CD14-positive monocyte (primary cell): ENCODE data around the gene SULT1A3. TPM values are rescaled to one million over a fixed set of nuclear protein-coding genes. Genes with fewer than 3 reads are reported as not detected.

ENCODE experiments used
- DNase-seq, 3 donors: peaks; one replicate each; pipeline ENCODE4 v3.0.0-alpha.2; 2011 to 2022
- H2AFZ ChIP-seq: 2 replicates; pipeline ENCODE4 v1.6.0; 2012; ENCODE audit warnings: mild to moderate bottlenecking, low read depth, low read length, inconsistent platforms; ENCODE audit not compliant: insufficient read depth, poor library complexity, severe bottlenecking
- H3K27ac ChIP-seq, 2 donors: 1 replicate in 1 of 2; 2 replicates in 1 of 2; pipeline ENCODE4 v1.5.1; 2012 to 2013; ENCODE audit warnings: low read length in 2 of 2, control low read depth in 1 of 2, inconsistent platforms in 1 of 2, low read depth in 1 of 2, mild to moderate bottlenecking in 1 of 2
- H3K27me3 ChIP-seq, 2 donors: one replicate each; pipeline versions ENCODE4 v1.6.0 to v1.6.1; 2011 to 2013; ENCODE audit warnings: low read length in 2 of 2; ENCODE audit not compliant: control insufficient read depth in 2 of 2, insufficient read depth in 2 of 2
- H3K36me3 ChIP-seq, 2 donors: replicated peaks in 1 of 2; 1 replicate in 1 of 2; 2 replicates in 1 of 2; pipeline versions ENCODE4 v1.5.1 to v1.6.1; 2012 to 2013; ENCODE audit warnings: low read length in 2 of 2, control low read depth in 1 of 2, inconsistent platforms in 1 of 2, mild to moderate bottlenecking in 1 of 2; ENCODE audit not compliant: insufficient read depth in 2 of 2, control insufficient read depth in 1 of 2
- H3K4me1 ChIP-seq, 2 donors: 1 replicate in 1 of 2; 2 replicates in 1 of 2; pipeline versions ENCODE4 v1.5.1 to v1.6.1; 2012 to 2013; ENCODE audit warnings: low read length in 2 of 2, control low read depth in 1 of 2, inconsistent platforms in 1 of 2, mild to moderate bottlenecking in 1 of 2, moderate library complexity in 1 of 2; ENCODE audit not compliant: insufficient read depth in 2 of 2, control insufficient read depth in 1 of 2
- H3K4me2 ChIP-seq: replicated peaks from 2 replicates; pipeline ENCODE3; 2012; ENCODE audit warnings: low read length, moderate library complexity, mild to moderate bottlenecking; ENCODE audit not compliant: poor library complexity, severe bottlenecking; ENCODE audit errors: extremely low read depth
- H3K4me3 ChIP-seq, 3 experiments: fragments of 200-600 bp in 1 of 3; sonication (generic) in 1 of 3; replicated peaks in 1 of 3; 1 replicate in 2 of 3; 2 replicates in 1 of 3; pipeline ENCODE4 v1.5.1; 2011 to 2013; ENCODE audit warnings: low read length in 3 of 3, mild to moderate bottlenecking in 3 of 3, control low read depth in 2 of 3, low read depth in 2 of 3, inconsistent platforms in 1 of 3, moderate library complexity in 1 of 3
- H3K79me2 ChIP-seq: 2 replicates; pipeline ENCODE4 v1.6.0; 2012; ENCODE audit warnings: mild to moderate bottlenecking, control low read depth, inconsistent platforms, low read length, moderate library complexity; ENCODE audit not compliant: insufficient read depth
- H3K9ac ChIP-seq: 2 replicates; pipeline ENCODE4 v1.6.0; 2017; ENCODE audit warnings: low read length, mild to moderate bottlenecking; ENCODE audit not compliant: insufficient read depth, poor library complexity, severe bottlenecking
- H3K9me3 ChIP-seq, 2 donors: replicated peaks in 1 of 2; 1 replicate in 1 of 2; 2 replicates in 1 of 2; pipeline versions ENCODE4 v1.5.1 to v1.6.1; 2012 to 2013; ENCODE audit warnings: low read length in 2 of 2, control low read depth in 1 of 2; ENCODE audit not compliant: control insufficient read depth in 1 of 2, insufficient read depth in 1 of 2
- H4K20me1 ChIP-seq: 2 replicates; pipeline ENCODE4 v1.6.0; 2012; ENCODE audit warnings: mild to moderate bottlenecking, low read length, control low read depth, moderate library complexity; ENCODE audit not compliant: insufficient read depth
- H3K27ac Mint-ChIP-seq, 7 donors: one replicate each; pipeline ENCODE4 v1.8.0; 2020; ENCODE audit warnings: mild to moderate bottlenecking in 7 of 7, mixed read lengths in 7 of 7, moderate library complexity in 6 of 7, inconsistent platforms in 2 of 7
- H3K27me3 Mint-ChIP-seq, 3 donors: one replicate each; pipeline ENCODE4 v1.8.0; 2021 to 2022; ENCODE audit warnings: low read depth in 3 of 3, mild to moderate bottlenecking in 3 of 3, mixed read lengths in 3 of 3, moderate library complexity in 3 of 3, inconsistent platforms in 1 of 3
- H3K36me3 Mint-ChIP-seq, 2 donors: one replicate each; pipeline ENCODE4 v1.8.0; 2020; ENCODE audit warnings: mixed read lengths in 2 of 2, inconsistent platforms in 1 of 2, mild to moderate bottlenecking in 1 of 2
- H3K4me1 Mint-ChIP-seq: one replicate; pipeline ENCODE4 v1.8.0; 2020; ENCODE audit warnings: mild to moderate bottlenecking, mixed read lengths
- H3K4me3 Mint-ChIP-seq, 2 donors: one replicate each; pipeline ENCODE4 v1.8.0; 2020; ENCODE audit warnings: mild to moderate bottlenecking in 2 of 2, mixed read lengths in 2 of 2, moderate library complexity in 1 of 2
- H3K9me3 Mint-ChIP-seq, 7 donors: one replicate each; pipeline ENCODE4 v1.8.0; 2020 to 2022; ENCODE audit warnings: mixed read lengths in 7 of 7, mild to moderate bottlenecking in 6 of 7, moderate library complexity in 6 of 7, inconsistent platforms in 2 of 7
- WGBS: methylation state at CpG from one replicate; pipeline ENCODE4 v1.1.5; 2013; ENCODE audit warnings: missing lambda C conversion rate; ENCODE audit not compliant: insufficient coverage; 5-methylcytosine and 5-hydroxymethylcytosine counted together
- intact Hi-C, 2 donors: fragments of 100-400 bp; cut with micrococcal nuclease; formaldehyde crosslinking; loops; one replicate each; pipeline versions ENCODE4 v1.15.0 to v1.15.1; 2023
- polyA plus RNA-seq, 3 donors: library from polyadenylated mRNA; depleted of rRNA in 1 of 3; unstranded in 2 of 3; stranded (reverse) in 1 of 3; fragments of 300-500 nt in 2 of 3; fragments of >200 nt in 1 of 3; fragmentation: Illumina TruSeq in 2 of 3; gene quantifications; 1 replicate in 2 of 3; 2 replicates in 1 of 3; pipeline ENCODE4 v1.2.3, GENCODE V29; 2012 to 2021
- TF ChIP-seq, protein P1 (sequence below): fragments of 200-600 bp; IDR thresholded peaks from one replicate; pipeline ENCODE4 v1.8.0; 2022; ENCODE audit warnings: antibody characterized with exemption, mild to moderate bottlenecking

SULT1A3 gene
- polyA plus RNA-seq, 3 donors: 20.9 to 29.9 (median 28.3) TPM

DNA sequence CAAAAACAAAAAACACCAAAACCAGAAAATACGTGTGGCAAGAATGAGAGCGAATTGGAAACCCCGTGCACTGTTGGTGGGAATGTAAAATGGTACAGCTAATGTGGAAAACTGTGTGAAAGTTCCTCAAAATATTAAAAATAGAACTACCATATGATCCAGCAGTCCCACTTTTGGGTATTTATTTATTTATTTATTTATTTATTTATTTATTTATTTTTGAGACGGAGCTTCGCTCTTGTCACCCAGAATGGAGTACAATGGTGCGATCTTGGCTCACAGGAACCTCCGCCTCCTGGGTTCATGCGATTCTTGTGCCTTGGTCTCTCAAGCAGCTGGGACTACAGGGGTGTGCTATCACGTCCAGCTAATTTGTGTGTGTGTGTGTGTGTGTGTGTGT is 46.5 kb upstream of the SULT1A3 start:
- H3K9me3 Mint-ChIP-seq: peaks cover 0 to 12% (median 6%) of the 10 kb centered on the region in 7 donors
- no peaks in the 10 kb centered on the region for H3K36me3 Mint-ChIP-seq
- intact Hi-C loops: no loop called here
- no peak overlapping the region for H2AFZ ChIP-seq
- H3K4me3 Mint-ChIP-seq: no peak overlapping the region
- no peak overlapping the region for H3K4me3 ChIP-seq
- no peaks in the 10 kb centered on the region for H3K27me3 ChIP-seq
- peaks cover 0 to 5% of the 10 kb centered on the region in 2 donors for H3K9me3 ChIP-seq
- peaks cover 50% of the 10 kb centered on the region for H3K4me1 Mint-ChIP-seq
- DNase-seq: no peak
- no peaks in the 10 kb centered on the region for H3K79me2 ChIP-seq
- H3K9ac ChIP-seq: no peak overlapping the region
- H3K36me3 ChIP-seq: no peaks in the 10 kb centered on the region
- no peak overlapping the region for H3K27ac ChIP-seq
- no peaks in the 10 kb centered on the region for H4K20me1 ChIP-seq
- TF ChIP-seq, protein P1, sequence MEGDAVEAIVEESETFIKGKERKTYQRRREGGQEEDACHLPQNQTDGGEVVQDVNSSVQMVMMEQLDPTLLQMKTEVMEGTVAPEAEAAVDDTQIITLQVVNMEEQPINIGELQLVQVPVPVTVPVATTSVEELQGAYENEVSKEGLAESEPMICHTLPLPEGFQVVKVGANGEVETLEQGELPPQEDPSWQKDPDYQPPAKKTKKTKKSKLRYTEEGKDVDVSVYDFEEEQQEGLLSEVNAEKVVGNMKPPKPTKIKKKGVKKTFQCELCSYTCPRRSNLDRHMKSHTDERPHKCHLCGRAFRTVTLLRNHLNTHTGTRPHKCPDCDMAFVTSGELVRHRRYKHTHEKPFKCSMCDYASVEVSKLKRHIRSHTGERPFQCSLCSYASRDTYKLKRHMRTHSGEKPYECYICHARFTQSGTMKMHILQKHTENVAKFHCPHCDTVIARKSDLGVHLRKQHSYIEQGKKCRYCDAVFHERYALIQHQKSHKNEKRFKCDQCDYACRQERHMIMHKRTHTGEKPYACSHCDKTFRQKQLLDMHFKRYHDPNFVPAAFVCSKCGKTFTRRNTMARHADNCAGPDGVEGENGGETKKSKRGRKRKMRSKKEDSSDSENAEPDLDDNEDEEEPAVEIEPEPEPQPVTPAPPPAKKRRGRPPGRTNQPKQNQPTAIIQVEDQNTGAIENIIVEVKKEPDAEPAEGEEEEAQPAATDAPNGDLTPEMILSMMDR: no peak
- 93% methylated on average over 5 of the region's 9 CpGs for WGBS
- H3K4me1 ChIP-seq: peaks cover 31 to 37% of the 10 kb centered on the region in 2 donors
- no peak overlapping the region for H3K4me2 ChIP-seq
- peaks cover 0 to 2% (median 1%) of the 10 kb centered on the region in 3 donors for H3K27me3 Mint-ChIP-seq
- H3K27ac Mint-ChIP-seq: no peak overlapping the region

DNA sequence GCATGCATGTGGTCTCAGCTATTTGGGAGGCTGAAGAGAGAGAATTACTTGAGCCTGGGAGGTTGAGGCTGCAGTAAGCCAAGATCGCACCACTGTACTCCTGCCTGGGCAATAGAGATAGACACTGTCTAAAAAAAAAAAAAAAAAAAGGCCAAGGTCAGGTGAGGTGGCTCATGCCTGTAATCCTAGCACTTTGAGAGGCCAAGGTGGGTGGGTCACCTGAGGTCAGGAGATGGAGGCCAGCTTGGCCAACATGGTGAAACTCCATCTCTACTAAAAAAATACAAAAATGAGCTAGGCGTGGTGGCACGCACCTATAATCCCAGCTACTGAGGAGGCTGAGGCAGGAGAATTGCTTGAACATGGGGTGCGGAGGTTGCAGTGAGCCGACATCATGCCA is 43.9 kb upstream of the SULT1A3 start:
- intact Hi-C loops: no loop called here
- no peaks in the 10 kb centered on the region for H4K20me1 ChIP-seq
- H3K4me1 ChIP-seq: peaks cover 8 to 13% of the 10 kb centered on the region in 2 donors
- TF ChIP-seq, protein P1: no peak
- no peak overlapping the region for H3K4me3 Mint-ChIP-seq
- no peaks in the 10 kb centered on the region for H3K36me3 Mint-ChIP-seq
- no peak overlapping the region for H3K9ac ChIP-seq
- no peak overlapping the region for H3K27ac Mint-ChIP-seq
- no peak overlapping the region for H3K27ac ChIP-seq
- no peak overlapping the region for H3K4me2 ChIP-seq
- no peak overlapping the region for H2AFZ ChIP-seq
- peaks cover 0 to 3% (median 3%) of the 10 kb centered on the region in 7 donors for H3K9me3 Mint-ChIP-seq
- no peaks in the 10 kb centered on the region for H3K36me3 ChIP-seq
- 100% methylated on average over 1 of the region's 5 CpGs for whole genome bisulfite sequencing
- H3K4me3 ChIP-seq: no peak overlapping the region
- DNase-seq: no peak
- no peaks in the 10 kb centered on the region for H3K9me3 ChIP-seq
- no peaks in the 10 kb centered on the region for H3K79me2 ChIP-seq
- peaks cover 27% of the 10 kb centered on the region for H3K4me1 Mint-ChIP-seq
- H3K27me3 ChIP-seq: no peaks in the 10 kb centered on the region
- peaks cover 1 to 3% (median 2%) of the 10 kb centered on the region in 3 donors for H3K27me3 Mint-ChIP-seq
